ENCODE results near the gene TSPAN6. TPM values are rescaled to one million over a fixed set of nuclear protein-coding genes. Genes with fewer than 3 reads are reported as not detected.

Gene TSPAN6, protein sequence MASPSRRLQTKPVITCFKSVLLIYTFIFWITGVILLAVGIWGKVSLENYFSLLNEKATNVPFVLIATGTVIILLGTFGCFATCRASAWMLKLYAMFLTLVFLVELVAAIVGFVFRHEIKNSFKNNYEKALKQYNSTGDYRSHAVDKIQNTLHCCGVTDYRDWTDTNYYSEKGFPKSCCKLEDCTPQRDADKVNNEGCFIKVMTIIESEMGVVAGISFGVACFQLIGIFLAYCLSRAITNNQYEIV
- 17.0 TPM for polyA plus RNA-seq (2013, experiment 1 of 2; ENCODE audit: insufficient read length)
- polyA plus RNA-seq (2013, experiment 2 of 2; ENCODE audit: insufficient read length), result 14.3 TPM

DNA sequence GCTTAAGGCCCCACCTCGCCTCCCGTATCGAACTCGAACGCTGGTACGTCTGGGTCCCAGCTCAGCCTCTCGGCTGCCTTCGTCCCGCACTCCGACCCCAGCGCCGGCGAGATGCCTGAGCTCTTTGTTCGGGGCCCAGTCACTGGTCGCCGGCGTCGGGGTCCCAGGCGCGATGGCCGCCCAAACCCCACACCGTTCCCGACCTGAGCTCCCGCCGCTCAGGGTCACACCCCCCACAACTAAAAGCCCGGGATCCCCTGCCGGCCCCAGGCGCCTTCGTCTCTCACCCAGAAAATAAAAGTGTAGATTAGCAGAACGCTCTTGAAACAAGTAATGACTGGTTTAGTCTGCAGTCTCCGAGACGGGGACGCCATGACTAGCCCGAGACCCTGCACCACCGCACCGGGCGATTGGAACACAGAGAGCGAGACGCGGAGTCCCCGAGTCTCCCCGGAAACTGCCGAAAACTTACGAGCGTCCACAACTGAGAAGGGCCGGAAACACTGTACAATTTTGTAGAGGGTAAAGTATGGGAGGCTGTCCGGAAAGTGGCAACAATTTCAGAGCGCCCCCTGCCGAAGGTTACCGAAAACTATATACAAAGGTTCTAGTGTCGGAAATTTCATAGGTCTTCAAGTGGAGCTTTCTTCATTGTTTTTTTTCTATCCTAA lies at the start of gene TSPAN6:
Gene TSPAN6 (minus strand): TSS at position 486 of the 671 bp plus-strand sequence. CDS start 112 bp downstream, at position 374.
- peak; percentile 90 for DNase-seq

DNA sequence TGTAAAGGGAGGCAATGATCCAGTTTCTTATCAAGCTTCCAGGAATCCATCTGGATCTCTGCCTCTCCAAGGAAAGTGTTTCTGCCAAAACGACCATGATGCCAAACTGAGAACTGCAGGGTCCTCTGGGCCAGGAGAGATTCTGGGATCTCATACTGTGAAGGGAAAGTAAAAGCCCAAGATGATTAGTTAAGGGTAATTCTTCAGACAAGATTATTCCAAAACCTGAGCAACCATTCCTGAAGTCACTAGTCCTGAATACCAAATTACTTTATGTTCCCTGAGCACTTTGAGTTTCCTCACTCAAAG lies 49.3 kb upstream of the TSPAN6 start:
- DNase-seq, result no peak

DNA sequence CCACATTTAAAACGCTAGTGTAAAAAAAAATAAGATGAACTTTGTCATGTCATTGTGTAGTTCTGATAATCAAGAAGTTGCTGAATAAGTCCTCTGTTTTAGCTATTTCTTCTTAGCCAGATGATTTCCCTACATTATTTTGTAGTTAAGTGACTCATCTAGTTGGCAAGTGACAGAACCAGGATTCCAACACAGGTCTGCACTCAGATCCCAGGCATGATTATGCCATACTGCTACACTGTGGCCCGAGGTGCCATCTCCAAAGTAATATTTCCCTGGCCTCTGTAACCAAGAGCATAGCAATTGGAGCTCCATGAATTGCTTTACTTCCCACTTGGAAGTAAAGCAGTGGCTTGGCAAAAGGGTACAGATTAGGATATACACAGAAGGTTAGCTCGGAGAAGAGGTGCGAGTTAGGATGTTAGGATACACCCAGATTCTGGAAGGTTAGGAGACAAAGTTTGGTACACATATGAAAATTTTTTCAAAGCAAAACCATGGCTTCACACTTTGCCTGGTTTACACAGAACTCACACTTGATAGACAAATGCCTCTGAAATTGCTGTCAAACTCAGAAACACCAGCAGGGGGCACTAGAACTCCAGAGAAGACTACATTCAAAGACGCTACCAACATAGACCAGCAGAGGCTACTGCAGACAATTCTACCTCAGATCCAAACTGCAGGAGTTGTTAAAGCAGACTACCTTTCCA lies 48.8 kb upstream of the TSPAN6 start:
- DNase-seq, result peak; percentile 63

DNA sequence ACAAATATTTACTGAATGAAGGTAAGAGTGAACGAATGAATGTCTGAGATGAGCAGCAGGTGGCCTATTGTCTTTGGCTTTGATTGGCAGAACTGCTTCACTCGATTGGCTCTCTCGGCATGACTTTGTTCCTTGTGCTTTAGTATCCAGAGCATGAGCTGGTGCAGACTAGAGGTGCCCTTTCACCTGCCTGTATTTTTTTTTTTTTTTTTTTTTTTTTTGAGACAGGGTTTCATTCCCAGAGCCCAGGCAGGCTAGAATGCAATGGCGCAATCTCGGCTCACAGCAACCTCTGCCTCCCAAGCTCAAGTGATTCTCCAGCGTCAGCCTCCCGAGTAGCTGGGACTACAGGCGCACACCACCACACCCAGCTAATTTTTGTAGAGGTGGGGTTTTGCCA lies 46.3 kb upstream of the TSPAN6 start:
- no peak for DNase-seq

DNA sequence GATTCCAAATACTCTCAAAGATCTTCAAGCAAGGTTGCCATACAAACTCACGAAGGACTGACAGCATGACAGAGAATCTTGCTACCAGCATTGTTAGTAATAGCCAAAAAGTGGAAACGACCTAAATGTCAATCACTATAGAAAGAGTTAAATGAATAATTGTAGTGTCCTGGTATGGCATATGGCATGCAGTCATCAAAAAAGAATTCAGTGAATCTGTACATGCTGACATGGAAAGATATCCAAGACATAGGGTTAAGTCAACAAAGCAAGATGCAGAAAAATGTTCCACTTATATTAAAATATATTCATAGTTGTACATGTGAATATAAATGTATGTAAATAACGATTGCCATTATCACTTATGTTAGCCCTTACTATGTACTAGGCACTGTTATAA lies 45.0 kb upstream of the TSPAN6 start:
- peak; percentile 65 for DNase-seq

DNA sequence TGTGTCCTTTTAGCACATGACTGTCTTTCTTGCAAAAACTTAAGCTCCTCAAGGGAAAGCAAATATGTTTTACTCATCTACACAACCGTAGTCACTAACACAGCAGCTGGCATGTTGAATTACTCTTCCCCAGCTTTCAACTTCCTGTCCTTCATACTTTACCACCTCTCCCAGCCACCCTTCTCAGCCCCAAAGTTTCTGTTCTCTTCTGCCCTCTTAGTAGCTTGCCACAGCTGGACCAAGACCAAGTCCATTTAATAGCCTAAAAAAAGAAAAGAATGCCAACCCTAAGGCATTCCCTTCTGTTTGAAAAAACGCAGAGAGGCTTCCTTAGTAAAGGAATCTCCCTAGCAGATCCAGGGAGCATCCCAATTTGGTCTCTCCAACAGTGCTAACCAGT lies 44.1 kb upstream of the TSPAN6 start:
- DNase-seq, result peak; percentile 48

DNA sequence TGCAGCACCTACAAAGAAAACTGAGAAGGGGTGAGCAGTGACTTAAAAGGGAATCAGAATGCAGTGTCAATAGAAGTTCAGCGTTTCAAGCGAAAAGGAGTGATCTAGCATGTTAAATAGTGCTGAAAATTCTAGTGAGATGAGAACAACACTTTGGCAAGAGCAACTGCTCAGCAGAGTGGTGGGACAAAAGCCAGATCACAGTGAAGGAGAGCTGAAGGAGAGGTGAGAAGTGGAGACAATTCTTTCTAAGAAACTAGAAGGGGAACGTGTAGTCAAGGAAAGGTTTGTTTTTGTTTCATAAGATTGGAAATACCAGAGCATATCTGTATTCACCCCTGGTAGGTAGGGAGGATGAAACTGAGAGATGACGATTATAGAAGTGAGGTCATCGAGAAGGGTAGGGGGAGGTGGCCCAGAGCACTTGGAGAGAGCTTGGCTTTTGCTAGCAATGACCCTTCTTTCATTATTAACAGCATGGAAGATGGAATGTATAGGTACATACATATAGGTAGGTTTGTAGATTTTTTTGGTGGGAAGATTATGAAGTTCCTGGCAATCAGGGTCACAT lies 41.1 kb upstream of the TSPAN6 start:
- DNase-seq, result no peak

DNA sequence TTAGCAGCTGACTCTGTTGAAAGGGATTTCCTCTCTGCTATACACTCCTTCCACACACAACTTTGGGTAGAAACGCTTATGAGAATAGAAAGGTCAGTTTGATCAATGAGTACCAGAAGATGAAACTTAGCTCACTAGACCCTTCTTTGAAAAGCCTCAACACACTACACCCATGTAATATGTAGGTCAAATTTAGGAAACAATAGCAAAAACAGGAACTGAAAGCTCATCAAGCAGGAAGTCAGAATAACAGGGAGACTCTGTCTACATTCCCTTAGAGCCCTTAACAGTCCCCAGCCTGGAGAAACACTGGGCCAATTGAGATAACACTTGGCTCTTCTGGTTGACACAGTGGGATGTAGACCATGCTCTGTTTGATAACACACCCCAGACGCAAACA lies 38.1 kb upstream of the TSPAN6 start:
- no peak for DNase-seq

DNA sequence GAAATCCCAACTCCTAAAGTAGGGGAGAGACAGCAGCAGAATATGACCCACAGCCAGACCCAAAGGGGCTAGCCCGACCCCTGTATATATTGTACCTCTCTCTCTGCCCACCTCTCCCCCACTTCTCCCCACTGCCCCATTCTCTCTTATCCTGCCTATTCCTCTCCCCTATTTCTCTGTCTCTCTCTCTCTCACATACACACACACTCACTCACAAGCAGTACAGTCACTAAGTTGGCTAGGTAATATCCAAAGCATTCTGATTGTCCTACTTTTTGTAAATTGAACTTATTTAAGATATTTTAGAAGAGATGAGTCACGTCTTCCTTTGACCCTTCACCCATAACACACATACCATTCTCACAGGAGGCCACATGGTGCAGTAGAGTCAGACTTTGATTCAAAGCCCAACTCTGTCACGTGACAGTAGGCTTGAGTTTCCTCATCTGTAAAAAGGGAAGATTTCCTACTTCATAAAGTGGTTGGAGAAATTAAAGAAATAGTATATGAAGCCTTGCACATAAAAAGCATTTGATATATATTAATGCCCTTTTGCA lies 36.9 kb upstream of the TSPAN6 start:
- peak; percentile 63 for DNase-seq

DNA sequence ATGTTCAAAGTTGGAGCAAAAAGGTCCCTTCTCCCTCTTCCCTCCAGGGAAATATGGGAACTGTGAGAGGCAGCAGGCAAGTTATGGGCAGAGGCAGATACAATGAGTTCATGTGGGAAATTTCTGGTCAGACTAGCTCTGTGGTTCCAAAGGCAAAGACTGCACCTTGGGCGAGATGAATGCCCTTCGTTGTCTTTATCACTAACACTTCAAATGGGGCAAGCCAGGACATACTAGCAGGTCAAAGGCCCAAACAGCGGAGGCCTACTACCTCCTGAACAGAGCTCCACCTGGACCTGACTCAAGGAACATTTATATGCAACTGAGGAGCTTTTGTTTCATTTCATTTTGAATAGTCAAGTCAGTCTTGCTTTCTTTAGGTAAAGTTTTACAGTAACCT lies 36.4 kb upstream of the TSPAN6 start:
- DNase-seq, result no peak

DNA sequence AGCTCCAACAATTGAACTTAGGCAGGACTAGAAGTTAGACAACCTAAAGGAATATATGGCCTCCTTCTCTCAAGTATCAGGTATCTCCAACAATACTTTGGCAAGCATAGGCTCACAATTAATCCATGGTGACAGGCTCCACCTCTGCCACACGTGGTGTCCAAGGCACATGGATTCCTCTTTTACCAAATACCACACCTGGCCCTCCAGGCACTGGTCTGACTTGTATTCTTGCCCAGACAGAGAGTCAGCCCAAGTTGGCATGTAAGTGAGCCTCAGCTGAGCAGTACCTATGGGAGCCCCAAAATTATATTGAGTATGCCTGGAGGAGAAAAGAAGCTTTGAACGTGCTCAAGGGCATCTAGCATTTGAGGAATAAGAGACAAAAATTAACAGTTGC lies 27.0 kb upstream of the TSPAN6 start:
- no peak for DNase-seq

DNA sequence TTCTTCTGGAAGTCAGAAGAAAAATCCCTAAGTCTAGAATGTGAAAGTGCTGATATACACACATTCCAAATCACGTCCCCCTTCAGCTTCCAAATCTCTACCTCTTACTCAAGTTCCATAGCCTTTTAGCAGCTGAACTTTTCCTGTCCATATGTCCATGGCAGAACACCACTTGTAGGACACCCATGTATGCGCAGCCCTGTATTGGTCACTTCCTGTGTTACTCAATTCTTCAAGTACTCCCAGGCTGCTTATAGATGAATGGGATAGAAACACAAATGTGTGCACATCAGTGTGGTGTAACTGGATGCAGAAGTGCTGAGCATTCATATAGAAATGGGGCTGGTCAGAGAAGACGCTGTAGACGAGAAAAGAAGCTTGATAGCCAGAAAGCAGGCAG lies 26.2 kb upstream of the TSPAN6 start:
- DNase-seq, result no peak

DNA sequence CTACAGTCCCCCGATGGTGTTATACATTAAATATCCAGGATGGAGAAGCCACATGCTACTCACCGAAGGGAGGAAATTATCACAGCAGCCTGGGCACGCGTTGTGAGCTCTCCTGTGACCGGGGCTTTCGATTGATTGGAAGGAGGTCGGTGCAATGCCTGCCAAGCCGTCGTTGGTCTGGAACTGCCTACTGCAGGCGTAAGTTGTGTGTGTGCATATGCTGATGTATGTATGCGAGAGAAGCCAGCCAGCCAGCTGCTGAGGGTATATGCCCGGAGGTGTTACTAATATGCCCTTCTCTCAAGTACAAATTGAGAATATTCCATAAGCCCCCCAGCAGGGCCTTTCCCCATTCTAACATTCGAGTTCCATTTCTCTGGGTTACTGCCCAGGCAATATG lies 25.6 kb upstream of the TSPAN6 start:
- DNase-seq, result no peak

DNA sequence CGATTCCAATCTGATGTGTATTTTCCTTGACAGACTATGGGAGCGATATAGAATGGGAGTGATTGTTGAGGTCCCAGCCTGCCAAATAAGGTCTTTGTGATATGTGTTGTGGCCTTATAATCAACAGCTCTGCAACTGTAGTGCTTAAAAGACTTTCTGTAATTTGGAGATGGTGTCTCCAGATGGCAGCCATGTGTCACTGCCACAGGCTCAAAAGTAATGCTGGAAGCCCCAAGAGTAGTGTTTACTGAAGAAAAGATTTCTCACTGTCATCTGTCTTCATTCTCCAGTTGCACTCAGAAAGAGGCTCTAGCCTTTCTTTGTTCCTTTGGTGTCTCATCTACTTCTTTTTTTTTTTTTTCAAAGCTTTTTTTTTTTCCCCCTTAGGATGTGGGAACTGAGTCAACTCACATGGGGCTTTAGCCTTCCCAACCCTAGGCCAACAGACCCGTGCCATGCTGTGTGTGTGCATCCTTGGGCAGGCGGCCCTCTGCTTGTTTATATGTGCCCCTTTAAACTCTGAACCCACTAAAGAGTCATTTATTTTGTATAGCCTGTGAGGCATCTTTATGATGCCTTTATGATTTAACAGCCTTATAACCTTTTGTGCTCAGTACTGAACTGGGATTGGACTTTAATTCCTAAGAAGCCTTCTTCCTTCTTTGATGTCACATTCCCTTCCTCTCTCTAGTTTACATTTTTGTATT lies 23.0 kb upstream of the TSPAN6 start:
- no peak for DNase-seq

DNA sequence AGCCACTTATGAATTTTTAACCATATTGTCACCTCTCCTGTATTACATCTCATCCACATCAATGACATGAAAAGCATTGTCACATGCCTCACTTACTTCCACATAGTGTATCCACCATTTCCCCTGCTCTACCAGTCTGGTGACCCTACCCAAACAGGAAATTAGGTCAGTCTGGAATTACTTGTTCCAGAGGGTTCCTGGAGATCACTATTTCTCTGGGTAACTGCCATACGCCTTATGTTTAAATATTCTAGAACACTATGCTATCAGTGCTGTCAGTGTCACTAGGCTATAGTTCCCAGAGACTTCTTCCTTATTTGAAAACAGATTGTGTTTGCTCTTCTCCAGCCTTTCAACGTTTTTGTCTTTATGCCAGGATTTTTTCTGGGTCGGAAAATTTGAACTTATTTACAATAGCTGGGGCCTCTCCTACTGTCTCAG lies 22.4 kb upstream of the TSPAN6 start:
- DNase-seq, result peak; percentile 44

DNA sequence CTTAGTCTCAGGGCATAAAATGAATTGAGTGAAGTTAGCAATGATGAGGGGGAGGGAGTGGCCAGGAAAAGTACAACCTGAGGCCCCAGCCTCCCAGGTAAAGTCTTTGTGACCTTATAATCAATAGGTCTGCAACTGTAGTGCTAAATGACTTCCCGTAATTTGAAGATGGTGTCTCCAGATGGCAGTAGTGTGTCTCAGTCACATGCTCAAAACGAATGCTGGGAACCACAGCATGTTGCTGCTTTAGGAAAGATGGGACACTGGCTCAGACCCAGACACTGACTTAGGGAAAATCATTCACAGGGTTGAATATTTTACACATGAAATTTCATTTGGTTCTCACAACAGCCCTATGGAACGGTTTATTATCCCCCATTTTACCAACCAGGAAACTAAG lies 17.7 kb upstream of the TSPAN6 start:
- peak; percentile 42 for DNase-seq

DNA sequence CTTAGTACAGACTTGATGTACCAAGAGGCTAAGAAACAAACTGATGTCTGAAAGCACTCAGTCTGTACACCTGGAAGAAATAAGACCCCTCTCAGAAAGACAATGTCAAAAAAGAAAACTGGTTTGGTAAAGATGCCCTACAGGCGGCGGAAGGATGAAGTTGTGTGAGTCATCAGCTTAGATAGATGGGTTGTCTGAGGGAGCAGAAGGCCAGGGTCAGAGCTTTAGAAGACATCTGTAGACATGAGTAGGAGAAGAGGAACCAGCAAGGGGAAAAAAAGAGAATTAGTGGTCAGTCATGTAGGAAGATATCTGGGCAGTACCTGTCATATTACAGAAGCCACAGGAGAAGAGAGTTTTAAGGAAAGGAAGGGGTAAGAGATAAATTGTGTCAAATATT lies 15.7 kb upstream of the TSPAN6 start:
- DNase-seq, result no peak

DNA sequence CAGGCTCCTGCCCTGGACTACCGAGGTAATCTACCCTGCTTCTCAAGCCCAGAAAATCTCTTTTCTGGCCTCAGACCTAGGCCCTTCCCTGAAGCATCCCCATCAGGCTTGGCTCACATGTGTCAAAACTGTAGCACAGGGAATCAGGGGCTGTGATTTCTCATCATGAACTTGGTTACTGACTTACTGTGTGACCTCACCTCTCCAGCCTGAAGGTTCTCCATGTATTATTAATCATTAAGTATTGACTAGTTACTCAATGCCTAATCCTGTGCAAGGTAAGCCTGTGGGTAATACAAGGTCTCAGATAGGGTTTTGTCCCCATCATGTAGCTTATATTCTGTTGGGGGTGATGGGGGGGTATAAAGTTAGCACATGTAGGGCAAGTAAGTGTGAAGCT lies 14.2 kb upstream of the TSPAN6 start:
- DNase-seq, result no peak

DNA sequence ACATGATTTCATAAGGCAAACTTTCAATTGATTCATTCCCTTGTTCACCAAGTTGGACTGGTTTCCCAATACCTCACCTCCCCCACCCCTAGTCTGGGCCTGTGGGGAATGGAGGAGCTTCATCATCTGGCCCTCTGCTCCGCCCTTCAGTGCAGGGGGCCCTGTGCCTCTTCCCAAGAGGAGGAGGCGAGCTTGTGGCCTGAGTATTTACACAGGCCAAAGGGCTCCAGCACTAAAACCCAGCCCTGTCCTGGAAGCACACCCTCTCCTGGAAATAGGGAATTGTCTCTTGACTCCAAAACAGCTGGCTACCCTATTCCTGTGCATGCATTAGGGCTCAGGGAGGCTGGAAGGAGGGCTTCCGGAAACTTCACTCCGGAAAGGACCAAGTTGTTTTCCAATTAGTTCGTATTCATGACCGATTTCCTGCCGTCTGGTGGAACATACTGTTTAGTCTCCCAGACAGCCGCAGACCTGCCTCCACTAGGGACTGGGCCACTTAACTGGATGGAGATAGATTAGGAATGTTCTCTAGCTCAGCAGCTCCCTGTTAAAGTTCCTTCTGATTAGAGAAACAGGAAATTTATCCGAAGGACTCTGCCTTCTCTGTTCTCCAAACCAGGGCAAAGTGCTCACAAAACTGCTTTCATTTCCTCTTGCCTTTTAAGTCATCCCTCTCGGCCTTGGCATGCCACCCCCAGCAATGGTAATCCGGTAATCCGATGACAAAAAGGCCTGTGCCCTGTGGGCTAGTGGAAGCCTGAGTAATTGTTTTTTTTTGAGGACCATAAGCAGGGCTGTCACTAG lies 13.1 kb upstream of the TSPAN6 start:
- peak; percentile 91 for DNase-seq

DNA sequence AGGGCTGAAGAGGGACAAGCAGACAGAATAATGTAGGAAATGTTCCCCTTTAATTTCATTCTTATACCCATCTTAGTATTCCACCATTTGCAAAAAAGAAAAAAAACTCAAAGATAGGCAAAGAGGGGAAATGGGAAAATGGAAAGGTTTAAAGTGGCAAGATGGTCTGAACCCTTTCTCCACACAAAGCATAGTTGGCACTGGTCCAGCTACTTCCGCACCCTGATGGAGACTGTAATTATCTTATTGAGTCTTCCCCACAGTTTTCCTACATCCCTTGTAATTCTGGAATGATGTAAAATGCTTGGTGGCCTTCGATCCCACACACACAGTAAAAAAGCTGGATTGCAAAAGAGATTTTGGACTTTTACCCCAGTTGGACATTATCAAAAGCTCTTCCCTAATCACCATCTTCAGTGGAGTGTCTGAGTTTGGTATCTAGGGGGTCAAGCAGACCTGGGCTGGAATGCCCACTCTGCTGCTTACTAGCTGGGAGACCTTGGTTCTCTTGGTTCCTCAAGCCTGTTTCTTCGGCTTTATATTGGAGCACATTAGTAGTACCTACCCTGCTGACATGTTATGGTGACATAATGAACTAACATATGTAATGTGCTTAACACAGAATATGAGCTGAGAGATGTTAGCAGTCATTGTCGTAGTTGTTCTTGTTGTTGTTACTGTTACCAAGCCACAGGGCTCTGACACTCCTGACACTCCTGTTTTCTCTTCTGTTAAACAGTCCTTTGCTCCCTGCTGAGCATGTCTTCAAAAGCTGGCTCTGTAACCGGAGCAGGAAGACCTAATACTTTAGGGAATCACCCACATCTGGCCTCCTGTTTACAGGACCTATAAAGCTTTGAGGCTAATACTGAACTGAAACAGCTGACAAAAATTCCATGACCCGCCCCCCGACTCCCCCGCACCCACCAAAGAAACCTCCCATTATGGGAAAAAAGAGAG lies 12.1 kb upstream of the TSPAN6 start:
- DNase-seq, result peak; percentile 71

Data from fibroblast of skin of back (primary cell).